Panc1 (cell line): ENCODE results near the gene MACROD2. TPM values are rescaled to one million over a fixed set of nuclear protein-coding genes. Genes with fewer than 3 reads are reported as not detected.

ENCODE experiments used
- ATAC-seq: fragments of 200-7000 bp; cut with Tn5 transposase; 2 replicates; pipeline ENCODE4 v1.9.1; 2020; ENCODE audit warnings: mild to moderate bottlenecking, moderate library complexity
- BruUV-seq: library from RNA; stranded (reverse); fragments of 400-500 nt; replicated peaks from 2 replicates; lab custom pipeline; 2021; lab: Mats Ljungman, UMichigan
- CTCF ChIA-PET: fragments of 300-600 bp; sonication (Branson Sonifier 250); formaldehyde crosslinking; loops from one replicate; lab custom pipeline; 2022; ENCODE audit warnings: antibody characterized with exemption; lab: Charles Lee
- POLR2A ChIA-PET: fragments of 300-600 bp; sonication (Branson Sonifier 250); formaldehyde crosslinking; loops from one replicate; lab custom pipeline; 2022; ENCODE audit warnings: antibody characterized with exemption; lab: Charles Lee
- DNase-seq: peaks from one replicate; pipeline ENCODE4 v3.0.0-alpha.2; 2010; ENCODE audit warnings: low read depth, low spot score
- H3K27ac ChIP-seq: 2 replicates; pipeline ENCODE4 v1.5.1; 2011; ENCODE audit warnings: mild to moderate bottlenecking, low read length, inconsistent platforms
- H3K27me3 ChIP-seq: fragments of 200-500 bp; sonication (Bioruptor generic); 2 replicates; pipeline ENCODE4 v1.6.0; 2014; ENCODE audit warnings: low read length, inconsistent platforms; ENCODE audit not compliant: control insufficient read depth, insufficient read depth
- H3K36me3 ChIP-seq: fragments of 200-500 bp; sonication (Bioruptor generic); 2 replicates; pipeline ENCODE4 v1.5.1; 2014; ENCODE audit warnings: inconsistent platforms, mild to moderate bottlenecking, low read length, moderate library complexity; ENCODE audit not compliant: control insufficient read depth, insufficient read depth
- H3K4me1 ChIP-seq: 2 replicates; pipeline ENCODE4 v1.5.1; 2011; ENCODE audit warnings: inconsistent platforms, mild to moderate bottlenecking, low read length, moderate library complexity; ENCODE audit not compliant: control insufficient read depth, insufficient read depth
- H3K4me3 ChIP-seq, 2 experiments: 2 replicates each; pipeline ENCODE4 v1.5.1; 2011 to 2012; ENCODE audit warnings: low read depth in 2 of 2, low read length in 2 of 2, mild to moderate bottlenecking in 2 of 2, inconsistent platforms in 1 of 2, moderate library complexity in 1 of 2
- H3K9me3 ChIP-seq: fragments of 200-500 bp; sonication (Bioruptor generic); 2 replicates; pipeline ENCODE4 v1.5.1; 2014; ENCODE audit warnings: low read depth, mild to moderate bottlenecking, inconsistent platforms, low read length, moderate library complexity; ENCODE audit not compliant: control insufficient read depth, insufficient read depth
- CTCF ChIP-seq: fragments of 450-650 bp; IDR thresholded peaks from 2 replicates; pipeline ENCODE4 v1.5.1; 2017; ENCODE audit warnings: mild to moderate bottlenecking
- POLR2AphosphoS5 ChIP-seq: IDR thresholded peaks from 2 replicates; pipeline ENCODE4 v1.6.1; 2012; ENCODE audit warnings: mild to moderate bottlenecking, low read depth, low read length, moderate library complexity
- REST ChIP-seq, 2 experiments: IDR thresholded peaks; 2 replicates each; pipeline ENCODE4 v1.6.1; 2011 to 2012; ENCODE audit warnings: low read depth in 2 of 2, control low read depth in 1 of 2, low read length in 1 of 2, mild to moderate bottlenecking in 1 of 2, moderate library complexity in 1 of 2; ENCODE audit not compliant: insufficient read depth in 1 of 2
- SIN3A ChIP-seq: IDR thresholded peaks from 2 replicates; pipeline ENCODE4 v1.6.1; 2012; ENCODE audit warnings: low read depth, mild to moderate bottlenecking, low read length, moderate library complexity, borderline replicate concordance; ENCODE audit not compliant: insufficient read depth
- TCF7L2 ChIP-seq: IDR thresholded peaks from 2 replicates; pipeline ENCODE4 v1.6.1; 2011; ENCODE audit warnings: mild to moderate bottlenecking, low read depth, low read length, inconsistent platforms
- in situ Hi-C: cut with HindIII; loops from 2 replicates; pipeline ENCODE4 v1.10.0; 2016; ENCODE audit warnings: low sequenced_read_pairs, low pct_unique_long_range_greater_than_20kb
- intact Hi-C: fragments of 100-400 bp; cut with micrococcal nuclease; formaldehyde crosslinking; loops from one replicate; pipeline ENCODE4 v1.10.0; 2022; ENCODE audit not compliant: unreplicated experiment
- total RNA-seq: library from RNA; stranded (reverse); gene quantifications from one replicate; pipeline ENCODE4 v1.2.1, GENCODE V29; 2021; ENCODE audit not compliant: unreplicated experiment

The MACROD2 gene
- total RNA-seq, 1 experiment from 2014 or later, result 1.2 TPM

- BruUV-seq, result no TSS peak
- CTCF ChIA-PET, result no interaction called here
- Histone ChIP-seq H3K27me3 (no peaks in the 10 kb centered on the region), H3K27ac (no peak overlapping the region), H3K4me1 (no peaks in the 10 kb centered on the region), H3K4me3 (no peak overlapping the region), H3K36me3 (no peaks in the 10 kb centered on the region), H3K9me3 (no peaks in the 10 kb centered on the region)
- DNase-seq (no peak), ATAC-seq (no peak)
- intact Hi-C loops, result no loop called here
- POLR2A ChIA-PET, result no interaction called here
- TF ChIP-seq POLR2AphosphoS5 (no peak), REST (IDR thresholded peaks at IDR 0.05; ENCODE audit: insufficient read depth in 1 of 2, low read depth in 2 of 2, low read length in 1 of 2) (no peak), TCF7L2 (no peak), SIN3A (no peak), CTCF (no peak)
- in situ Hi-C loops, result no loop called here
Observed at GRCh38 chr20:15242773-15243172, 1247.5 kb downstream of the MACROD2 start.

DNA sequence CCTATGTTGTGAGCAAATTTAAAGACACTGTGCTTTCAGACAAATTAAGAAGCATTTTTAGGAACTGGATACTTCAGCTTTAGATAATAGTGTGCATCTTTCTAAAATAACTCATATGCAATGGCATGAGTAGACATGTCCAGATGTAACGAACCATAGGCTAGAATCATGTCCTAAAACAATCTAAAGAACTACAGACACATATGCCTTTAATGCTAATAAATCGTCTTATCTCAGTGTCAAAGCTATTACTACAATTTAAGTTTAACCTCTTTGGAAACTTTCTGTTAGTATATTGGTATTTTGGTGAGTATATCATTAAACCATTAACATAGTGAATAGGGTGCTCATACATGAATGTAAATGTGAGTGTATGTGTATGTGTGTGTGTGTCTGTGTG is 1250.6 kb downstream of the MACROD2 start:
- TF ChIP-seq REST (IDR thresholded peaks at IDR 0.05; ENCODE audit: insufficient read depth in 1 of 2, low read depth in 2 of 2, low read length in 1 of 2) (no peak), TCF7L2 (no peak), SIN3A (no peak), CTCF (no peak)
- intact Hi-C loops (no loop called here), in situ Hi-C loops (no loop called here)
- Histone ChIP-seq H3K9me3 (no peaks in the 10 kb centered on the region), H3K27ac (no peak overlapping the region), H3K4me1 (no peaks in the 10 kb centered on the region), H3K36me3 (no peaks in the 10 kb centered on the region), H3K27me3 (no peaks in the 10 kb centered on the region), H3K4me3 (no peak overlapping the region)
- no peak for DNase-seq
- CTCF ChIA-PET, result no interaction called here
- ATAC-seq, result no peak
- POLR2A ChIA-PET, result no interaction called here
- BruUV-seq, result no TSS peak
